ENCODE results near the gene SNTB2. TPM values are rescaled to one million over a fixed set of nuclear protein-coding genes. Genes with fewer than 3 reads are reported as not detected.

Gene SNTB2
- total RNA-seq, 1 experiment from 2014 or later, result 20.2 TPM

- H3K14ac ChIP-seq (ENCODE audit: insufficient read depth, low read length), result no peak overlapping the region
- H2AFZ ChIP-seq (ENCODE audit: low read length), result no peak overlapping the region
- no peak overlapping the region for H3K18ac ChIP-seq (ENCODE audit: insufficient read length, low read depth, low read length)
- no peak overlapping the region for H3K4me2 ChIP-seq (ENCODE audit: insufficient read depth, insufficient read length, low read length)
- H3K9me3 Mint-ChIP-seq, result no peaks in the 10 kb centered on the region
- H3K79me2 ChIP-seq (ENCODE audit: insufficient read depth, low read length), result no peaks in the 10 kb centered on the region
- no peaks in the 10 kb centered on the region for H3K27me3 ChIP-seq (ENCODE audit: insufficient read depth, low read length)
- H2BK5ac ChIP-seq (ENCODE audit: insufficient read length, low read length), result no peak overlapping the region
- no peak overlapping the region for H3K9ac ChIP-seq (ENCODE audit: extremely low read depth, insufficient read length, low read length)
- H3K27ac ChIP-seq (ENCODE audit: insufficient read length, low read depth, low read length), result no peak overlapping the region
- no peak overlapping the region for H2BK120ac ChIP-seq (ENCODE audit: low read depth, low read length, poor library complexity, severe bottlenecking)
- H3K9me3 ChIP-seq (ENCODE audit: control insufficient read depth, low read depth, low read length), result no peaks in the 10 kb centered on the region
- H3K4ac ChIP-seq (ENCODE audit: low read depth, low read length), result no peak overlapping the region
- H2BK20ac ChIP-seq (ENCODE audit: low read depth, low read length, poor library complexity, severe bottlenecking), result no peak overlapping the region
- no peak overlapping the region for H2AK5ac ChIP-seq (ENCODE audit: insufficient read length, low read length)
- no peak overlapping the region for H4K8ac ChIP-seq (replicated peaks; ENCODE audit: insufficient read length, low read depth, low read length)
- H3K79me1 ChIP-seq (ENCODE audit: insufficient read depth, low read depth, low read length, poor library complexity, severe bottlenecking), result no peaks in the 10 kb centered on the region
- no peak overlapping the region for H2BK15ac ChIP-seq (ENCODE audit: low read depth, low read length)
- no peak overlapping the region for H4K5ac ChIP-seq (ENCODE audit: insufficient read length, low read depth, low read length)
- H3K23ac ChIP-seq (ENCODE audit: insufficient read length, low read depth, low read length), result no peak overlapping the region
- no CpG with 5 or more reads among the region's 1 CpG for WGBS (ENCODE audit: extremely low coverage, insufficient read length, low lambda C conversion rate)
- no peak for TF ChIP-seq CTCF (conservative IDR thresholded peaks at IDR 0.05)
- no peaks in the 10 kb centered on the region for H4K20me1 ChIP-seq (ENCODE audit: control insufficient read depth, insufficient read depth, insufficient read length)
- H3K56ac ChIP-seq (ENCODE audit: insufficient read length, low read depth, low read length), result no peak overlapping the region
- no peaks in the 10 kb centered on the region for H3K4me1 ChIP-seq (ENCODE audit: insufficient read depth, low read length)
- H4K91ac ChIP-seq (ENCODE audit: insufficient read length, low read depth, low read length), result no peak overlapping the region
- H2BK12ac ChIP-seq (ENCODE audit: insufficient read length, low read depth, low read length), result no peak overlapping the region
- H3K36me3 Mint-ChIP-seq (ENCODE audit: insufficient read depth in 1 of 3, low read depth in 3 of 3), result peaks cover 7 to 10% (median 7%) of the 10 kb centered on the region in 3 experiments; a peak in 5 of 7 replicates
- peaks cover 0 to 2% of the 10 kb centered on the region in 2 experiments; a peak in 1 of 4 replicates for H3K4me1 Mint-ChIP-seq
- H3T11ph ChIP-seq (ENCODE audit: low read length), result no peak overlapping the region
- no peak overlapping the region for H3K27ac Mint-ChIP-seq
- no peak for DNase-seq
- H3K23me2 ChIP-seq (ENCODE audit: insufficient read length, low read depth, low read length, poor library complexity, severe bottlenecking), result no peaks in the 10 kb centered on the region
- H3K4me3 Mint-ChIP-seq, result no peak overlapping the region
- H3K27me3 Mint-ChIP-seq (ENCODE audit: low read depth), result no peaks in the 10 kb centered on the region
Measured at GRCh38 chr16:69277413-69277812, 90.4 kb downstream of the SNTB2 start.
